A673 (cell line): ENCODE measurements around the gene DCLRE1C.
"Not testable (repeated sequence)": the region's sequence is repeated elsewhere in the genome, so short reads cannot be mapped to it uniquely, and the experiment has no call there.

Experiments used
- EZH2 ChIP-seq: fragments of 200-600 bp; sonication (generic); IDR thresholded peaks from 2 replicates; pipeline ENCODE4 v1.6.1; 2017; ENCODE audit warnings: borderline replicate concordance, low read depth, mild to moderate bottlenecking, mixed read lengths, antibody characterized with exemption, low read length; ENCODE audit not compliant: poor library complexity, severe bottlenecking
- TF ChIP-seq, protein P1 (sequence below): fragments of 300-800, 200-600 bp; sonication (generic); conservative IDR thresholded peaks from 2 replicates; pipeline ENCODE4 v1.5.1; 2017; ENCODE audit warnings: low read depth, mild to moderate bottlenecking, antibody characterized with exemption, low read length, moderate library complexity, mixed read lengths

DNA sequence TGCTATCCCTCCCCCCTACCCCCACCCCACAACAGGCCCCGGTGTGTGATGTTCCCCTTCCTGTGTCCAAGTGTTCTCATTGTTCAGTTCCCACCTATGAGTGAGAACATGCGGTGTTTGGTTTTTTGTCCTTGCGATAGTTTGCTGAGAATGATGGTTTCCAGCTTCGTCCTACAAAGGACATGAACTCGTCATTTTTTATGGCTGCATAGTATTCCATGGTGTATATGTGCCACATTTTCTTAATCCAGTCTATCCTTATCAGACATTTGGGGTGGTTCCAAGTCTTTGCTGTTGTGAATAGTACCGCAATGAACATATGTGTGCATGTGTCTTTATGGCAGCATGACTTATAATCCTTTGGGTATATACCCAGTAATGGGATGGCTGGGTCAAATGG, 89.4 kb downstream of the DCLRE1C start:
- TF ChIP-seq, protein P1, sequence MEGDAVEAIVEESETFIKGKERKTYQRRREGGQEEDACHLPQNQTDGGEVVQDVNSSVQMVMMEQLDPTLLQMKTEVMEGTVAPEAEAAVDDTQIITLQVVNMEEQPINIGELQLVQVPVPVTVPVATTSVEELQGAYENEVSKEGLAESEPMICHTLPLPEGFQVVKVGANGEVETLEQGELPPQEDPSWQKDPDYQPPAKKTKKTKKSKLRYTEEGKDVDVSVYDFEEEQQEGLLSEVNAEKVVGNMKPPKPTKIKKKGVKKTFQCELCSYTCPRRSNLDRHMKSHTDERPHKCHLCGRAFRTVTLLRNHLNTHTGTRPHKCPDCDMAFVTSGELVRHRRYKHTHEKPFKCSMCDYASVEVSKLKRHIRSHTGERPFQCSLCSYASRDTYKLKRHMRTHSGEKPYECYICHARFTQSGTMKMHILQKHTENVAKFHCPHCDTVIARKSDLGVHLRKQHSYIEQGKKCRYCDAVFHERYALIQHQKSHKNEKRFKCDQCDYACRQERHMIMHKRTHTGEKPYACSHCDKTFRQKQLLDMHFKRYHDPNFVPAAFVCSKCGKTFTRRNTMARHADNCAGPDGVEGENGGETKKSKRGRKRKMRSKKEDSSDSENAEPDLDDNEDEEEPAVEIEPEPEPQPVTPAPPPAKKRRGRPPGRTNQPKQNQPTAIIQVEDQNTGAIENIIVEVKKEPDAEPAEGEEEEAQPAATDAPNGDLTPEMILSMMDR: not testable (repeated sequence)
- not testable (repeated sequence) for TF ChIP-seq EZH2
